Activated CD4-positive, alpha-beta T cell treated with anti-CD3 and anti-CD28 coated beads for 48 hours (primary cell): ENCODE results near the gene MAP3K13.

Experiments
- DNase-seq: peaks from one replicate; pipeline ENCODE4 v3.0.0-alpha.2; 2020

The MAP3K13 gene

GRCh38 chr3:185362850-185363661 lies at the start of gene MAP3K13:
Gene MAP3K13, plus strand, starts transcription at chr3:185363136. Its CDS starts 65,446 bp downstream, at chr3:185428582.
- DNase-seq: peak; percentile 61

GRCh38 chr3:185313693-185314246 lies 49.2 kb upstream of the MAP3K13 start:
- no peak for DNase-seq

- DNase-seq: no peak
These were observed 46.1 kb upstream of the MAP3K13 start for GRCh38 chr3:185316740-185317412.

- DNase-seq: no peak
These were observed 45.3 kb upstream of the MAP3K13 start for GRCh38 chr3:185317674-185318073.

- DNase-seq: no peak
These were observed 44.8 kb upstream of the MAP3K13 start for GRCh38 chr3:185318141-185318540.

GRCh38 chr3:185319801-185320200 lies 43.1 kb upstream of the MAP3K13 start:
- DNase-seq: no peak

- DNase-seq: no peak
These were observed 42.0 kb upstream of the MAP3K13 start for GRCh38 chr3:185320949-185321348.

GRCh38 chr3:185322101-185322719 lies 40.7 kb upstream of the MAP3K13 start:
- DNase-seq: no peak

- DNase-seq: no peak
These were observed 36.8 kb upstream of the MAP3K13 start for GRCh38 chr3:185325946-185326791.

GRCh38 chr3:185327062-185327461 lies 35.9 kb upstream of the MAP3K13 start:
- DNase-seq: no peak

- DNase-seq: no peak
These were observed 34.5 kb upstream of the MAP3K13 start for GRCh38 chr3:185328324-185329004.

GRCh38 chr3:185330238-185330637 lies 32.7 kb upstream of the MAP3K13 start:
- no peak for DNase-seq

- no peak for DNase-seq
These were observed 32.3 kb upstream of the MAP3K13 start for GRCh38 chr3:185330644-185331043.

GRCh38 chr3:185332026-185332735 lies 30.8 kb upstream of the MAP3K13 start:
- DNase-seq: no peak

GRCh38 chr3:185335799-185336198 lies 27.1 kb upstream of the MAP3K13 start:
- no peak for DNase-seq

- DNase-seq: no peak
These were observed 25.6 kb upstream of the MAP3K13 start for GRCh38 chr3:185337231-185337816.

- no peak for DNase-seq
These were observed 23.0 kb upstream of the MAP3K13 start for GRCh38 chr3:185339945-185340344.

- no peak for DNase-seq
These were observed 22.2 kb upstream of the MAP3K13 start for GRCh38 chr3:185340751-185341150.

GRCh38 chr3:185341616-185342458 lies 21.1 kb upstream of the MAP3K13 start:
- DNase-seq: no peak
